Measurements from ENCODE around the gene METTL4.

Gene METTL4

DNA sequence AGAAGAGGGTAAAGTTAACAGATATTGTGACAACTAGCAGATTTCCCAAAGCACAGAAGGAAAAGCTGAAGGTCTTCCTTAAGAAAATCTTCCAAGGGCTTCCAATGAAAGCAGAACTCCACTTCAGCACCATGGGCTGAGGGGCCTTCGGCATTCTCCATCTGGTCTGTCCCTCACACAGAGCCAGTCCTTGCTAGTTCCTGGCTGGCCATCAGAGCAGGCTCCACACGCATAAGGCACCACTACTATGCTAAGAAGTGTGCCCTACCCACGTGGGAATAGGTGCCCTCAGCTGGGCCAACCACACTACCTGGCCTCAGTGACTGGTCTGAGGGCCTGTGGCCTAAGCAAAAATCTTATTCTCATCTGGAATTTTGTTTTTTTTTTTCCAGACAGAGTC, 73.5 kb downstream of the METTL4 start:
- in situ Hi-C loops (cut with HindIII; ENCODE audit: low pct_ligation_motif_present, low pct_unique_long_range_greater_than_20kb, low sequenced_read_pairs) = no loop called here
- DNase-seq = no peak

DNA sequence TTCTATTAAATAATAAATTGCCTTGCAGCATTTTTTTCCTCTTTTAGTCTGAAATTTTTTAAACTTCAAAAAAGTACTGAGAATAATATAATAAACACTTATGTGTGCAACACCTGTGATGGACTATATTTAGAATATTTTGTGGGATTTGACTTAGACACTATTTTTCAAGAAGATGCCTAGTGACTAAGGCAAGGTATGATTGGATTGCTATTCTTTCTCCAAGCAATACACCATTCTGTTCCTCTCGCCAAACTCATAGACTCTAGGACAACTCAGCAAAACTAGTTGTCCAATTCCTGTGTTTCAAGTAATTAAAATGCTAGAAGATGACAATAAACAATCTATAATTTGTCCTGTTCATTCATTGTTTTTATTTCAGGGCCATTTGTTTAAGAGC, 75.9 kb downstream of the METTL4 start:
- in situ Hi-C loops (cut with HindIII; ENCODE audit: low pct_ligation_motif_present, low pct_unique_long_range_greater_than_20kb, low sequenced_read_pairs) = no loop called here
- DNase-seq = no peak

DNA sequence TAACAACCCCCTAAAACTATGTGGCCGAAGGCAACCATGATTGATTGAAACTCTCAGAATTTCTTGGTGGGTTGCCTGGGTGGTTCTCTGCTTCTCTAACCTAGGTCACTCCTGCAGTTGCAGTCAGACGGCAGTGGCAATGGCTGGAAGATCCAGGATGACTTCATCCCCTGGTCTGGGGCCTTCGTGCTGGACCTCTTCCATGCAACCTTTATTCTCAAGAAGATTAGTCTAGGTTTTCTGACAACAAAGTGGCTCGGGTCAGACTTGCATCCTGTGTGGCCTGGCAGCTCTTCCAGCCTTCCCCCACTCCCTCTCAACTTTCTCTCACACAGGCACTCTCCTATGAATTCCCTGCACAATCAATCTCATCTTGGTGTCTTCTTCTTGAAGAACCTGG, 76.4 kb downstream of the METTL4 start:
- DNase-seq = no peak
- in situ Hi-C loops (cut with HindIII; ENCODE audit: low pct_ligation_motif_present, low pct_unique_long_range_greater_than_20kb, low sequenced_read_pairs) = no loop called here
